Right renal cortex interstitium (tissue), 3 donors: ENCODE results near the gene LRPAP1. TPM values are rescaled to one million over a fixed set of nuclear protein-coding genes. Genes with fewer than 3 reads are reported as not detected.

Source experiments
- DNase-seq, 3 donors: peaks; one replicate each; pipeline ENCODE4 v3.0.0-alpha.2; 2013; ENCODE audit warnings: low read depth in 3 of 3, low spot score in 2 of 3
- polyA plus RNA-seq, 3 donors: library from polyadenylated mRNA; unstranded; fragments of 120-200 nt; gene quantifications; one replicate each; pipeline ENCODE4 v1.2.1, GENCODE V29; 2013; ENCODE audit not compliant: insufficient read length in 3 of 3

Gene LRPAP1
- polyA plus RNA-seq, 3 donors: 197 to 274 (median 198) TPM

- no peak for DNase-seq
Observed at GRCh38 chr4:3476341-3476747, 55.9 kb downstream of the LRPAP1 start.

GRCh38 chr4:3475713-3476260 lies 56.4 kb downstream of the LRPAP1 start:
- DNase-seq: no peak

- no peak for DNase-seq
Observed at GRCh38 chr4:3475041-3475712, 57.0 kb downstream of the LRPAP1 start.

- DNase-seq: no peak
Observed at GRCh38 chr4:3473996-3474765, 58.0 kb downstream of the LRPAP1 start.

- DNase-seq: no peak
Observed at GRCh38 chr4:3473181-3473950, 58.9 kb downstream of the LRPAP1 start.

GRCh38 chr4:3472411-3473141 lies 59.6 kb downstream of the LRPAP1 start:
- no peak for DNase-seq

DNA sequence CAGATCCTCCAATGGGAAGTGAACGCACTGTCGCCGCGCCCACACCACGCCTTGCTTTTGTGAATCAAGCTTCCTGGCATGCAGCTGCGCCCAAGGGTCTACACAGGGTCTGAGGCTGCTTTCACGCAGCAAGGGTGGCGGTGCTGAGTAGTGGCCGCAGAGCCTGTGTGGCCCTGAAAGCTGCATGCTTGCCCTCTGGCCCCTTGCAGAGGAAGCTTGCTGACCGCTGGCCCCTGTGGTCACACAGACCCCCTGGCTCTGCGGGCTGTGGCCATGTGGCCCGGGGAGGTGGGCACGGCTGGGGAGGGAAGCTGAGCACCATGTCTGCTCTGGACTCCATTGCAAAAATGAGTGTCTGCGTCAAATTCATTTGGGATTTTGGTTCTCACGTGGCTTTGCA lies 60.3 kb downstream of the LRPAP1 start:
- no peak for DNase-seq

- no peak for DNase-seq
Observed at GRCh38 chr4:3471098-3471760, 61.0 kb downstream of the LRPAP1 start.

- no peak for DNase-seq
Observed at GRCh38 chr4:3470244-3471097, 61.8 kb downstream of the LRPAP1 start.

- no peak for DNase-seq
Observed at GRCh38 chr4:3469386-3470243, 62.6 kb downstream of the LRPAP1 start.

GRCh38 chr4:3468804-3469203 lies 63.4 kb downstream of the LRPAP1 start:
- DNase-seq: no peak

DNA sequence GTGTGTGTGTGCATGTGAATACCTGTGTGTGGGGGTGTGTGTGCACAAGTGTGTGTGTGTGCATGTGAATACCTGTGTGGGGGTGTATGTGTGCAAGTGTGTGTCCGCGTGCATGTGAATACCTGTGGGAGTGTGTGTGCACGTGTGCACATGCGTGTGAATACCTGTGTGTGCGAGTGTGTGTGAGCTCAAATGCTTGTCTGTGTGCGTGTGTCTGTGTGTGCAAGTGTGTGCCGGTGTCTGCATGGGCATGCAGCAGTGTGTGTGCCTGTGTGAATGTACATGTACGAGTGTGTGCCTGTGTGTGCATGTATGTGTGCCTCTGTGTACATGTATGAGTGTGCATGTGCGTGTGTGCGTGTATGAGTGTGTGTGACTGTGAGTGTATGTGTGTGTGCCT lies 64.1 kb downstream of the LRPAP1 start:
- no peak for DNase-seq

DNA sequence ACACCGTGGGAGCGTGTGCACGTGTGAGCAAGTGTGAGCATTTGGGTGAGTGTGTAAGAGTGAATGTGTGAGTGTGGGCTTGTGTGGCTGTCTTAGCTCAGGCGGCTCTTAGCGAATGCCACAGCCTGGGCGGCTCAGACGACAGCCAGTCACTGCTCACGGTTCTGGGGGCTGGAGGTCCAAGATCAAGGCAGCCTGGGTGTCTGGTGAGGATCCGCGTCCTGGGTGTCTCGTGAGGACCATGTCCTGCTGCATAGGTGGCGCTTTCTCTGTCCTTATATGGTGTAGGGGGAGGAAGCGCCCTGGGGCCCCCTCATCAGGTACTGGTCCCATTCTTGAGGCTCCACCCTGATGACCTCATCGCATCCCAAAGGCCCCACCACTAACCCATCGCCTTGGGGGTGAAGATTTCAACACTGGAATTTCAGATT lies 64.6 kb downstream of the LRPAP1 start:
- no peak for DNase-seq

- DNase-seq: no peak
Observed at GRCh38 chr4:3466691-3467600, 65.3 kb downstream of the LRPAP1 start.

- no peak for DNase-seq
Observed at GRCh38 chr4:3465698-3466671, 66.2 kb downstream of the LRPAP1 start.
